ENCODE results near the gene KCNJ6. TPM values are rescaled to one million over a fixed set of nuclear protein-coding genes. Genes with fewer than 3 reads are reported as not detected.

Gene KCNJ6
- total and polyA plus RNA-seq, 9 of the 15 experiments (the other 6 are each of a cell fraction or from before 2014, with no cell fraction given): 0.06 to 0.21 (median 0.13) TPM; not detected in 1

DNA sequence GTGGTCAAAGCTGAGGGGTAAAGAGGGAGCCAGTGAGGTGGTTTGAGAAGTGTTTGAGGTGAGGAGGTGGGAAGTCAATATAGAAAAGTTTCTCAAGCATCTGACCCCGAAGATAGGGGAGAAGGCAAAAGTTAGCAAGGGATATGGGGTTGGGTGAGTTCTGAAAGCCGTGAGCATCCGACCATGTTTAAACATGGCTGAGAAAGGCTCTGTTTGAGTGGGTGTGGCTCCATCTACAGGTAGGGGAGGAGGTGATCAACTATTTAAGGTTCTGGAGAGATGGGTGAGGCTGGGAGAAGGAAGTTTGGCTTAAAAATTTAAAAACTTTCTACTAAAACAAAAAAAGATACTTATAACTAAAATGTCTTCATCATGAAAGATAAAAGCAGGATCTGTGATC is 273.8 kb downstream of the KCNJ6 start:
- Histone ChIP-seq H3K4me3 (no peak overlapping the region), H3K79me2 (ENCODE audit: control insufficient read depth, insufficient read depth, low read length) (no peaks in the 10 kb centered on the region), H3K9me3 (replicated peaks; ENCODE audit: control insufficient read depth, insufficient read depth, low read depth, low read length) (no peaks in the 10 kb centered on the region), H3K9ac (ENCODE audit: insufficient read depth in 1 of 2, low read depth in 2 of 2, low read length in 2 of 2) (no peak overlapping the region), H3K9me1 (ENCODE audit: control insufficient read depth, insufficient read depth, low read length) (no peaks in the 10 kb centered on the region), H3K36me3 (ENCODE audit: control insufficient read depth, insufficient read depth, low read length) (no peaks in the 10 kb centered on the region), H3K4me2 (ENCODE audit: insufficient read depth, low read length) (peak overlapping the region; percentile 56), H4K20me1 (replicated peaks; ENCODE audit: control insufficient read depth, insufficient read depth, low read length) (no peaks in the 10 kb centered on the region), H3K27me3 (ENCODE audit: control insufficient read depth in 2 of 2, insufficient read depth in 2 of 2, low read length in 2 of 2) (peaks cover 18 to 23% of the 10 kb centered on the region in 2 experiments), H2AFZ (ENCODE audit: low read depth, low read length) (peak overlapping the region; percentile 81), H3K4me1 (replicated peaks in 1 of 2; ENCODE audit: control insufficient read depth in 2 of 2, insufficient read depth in 2 of 2, low read length in 2 of 2) (peaks cover 4 to 5% of the 10 kb centered on the region in 2 experiments; a peak in 2 of 5 replicates), H3K27ac (ENCODE audit: extremely low read depth, low read depth, low read length) (no peak overlapping the region)
- DNase-seq (ENCODE audit: extremely low read depth in 1 of 4, low spot score in 3 of 4): peak; percentile 60 to 74 (median 67)
- BruUV-seq (replicated peaks): no TSS peak
- POLR2A ChIA-PET: interaction anchor here (1.1 kb wide), 1 partner anchor 187 kb away, joined by 3 read pairs; no protein-coding TSS in a partner anchor
- 0% methylated on average over 3 of the region's 3 CpGs for WGBS (ENCODE audit: insufficient coverage, low coverage, missing lambda C conversion rate)
- CTCF ChIA-PET (ENCODE audit: low intra/inter-chr PET ratio): interaction anchor here (0.6 to 0.7 kb wide), 3 partner anchors 17 to 145 kb away, joined by 3 read pairs; no protein-coding TSS in a partner anchor
- ATAC-seq: peak; percentile 95
- peak; percentile 80 for FAIRE-seq
- intact Hi-C loops (cut with micrococcal nuclease): loop anchor here (1.0 to 10.0 kb wide), 3 partner anchors 114 to 458 kb away; no protein-coding TSS in a partner anchor
- in situ Hi-C loops (cut with MboI): no loop called here
- no peak for TF ChIP-seq SMARCA4 (IDR thresholded peaks at IDR 0.05)
- TF ChIP-seq CREM (IDR thresholded peaks at IDR 0.05; ENCODE audit: low read depth): no peak
- no peak for TF ChIP-seq BRF1 (IDR thresholded peaks at IDR 0.05; ENCODE audit: borderline replicate concordance, extremely low read depth, insufficient read length)
- TF ChIP-seq, protein P1, sequence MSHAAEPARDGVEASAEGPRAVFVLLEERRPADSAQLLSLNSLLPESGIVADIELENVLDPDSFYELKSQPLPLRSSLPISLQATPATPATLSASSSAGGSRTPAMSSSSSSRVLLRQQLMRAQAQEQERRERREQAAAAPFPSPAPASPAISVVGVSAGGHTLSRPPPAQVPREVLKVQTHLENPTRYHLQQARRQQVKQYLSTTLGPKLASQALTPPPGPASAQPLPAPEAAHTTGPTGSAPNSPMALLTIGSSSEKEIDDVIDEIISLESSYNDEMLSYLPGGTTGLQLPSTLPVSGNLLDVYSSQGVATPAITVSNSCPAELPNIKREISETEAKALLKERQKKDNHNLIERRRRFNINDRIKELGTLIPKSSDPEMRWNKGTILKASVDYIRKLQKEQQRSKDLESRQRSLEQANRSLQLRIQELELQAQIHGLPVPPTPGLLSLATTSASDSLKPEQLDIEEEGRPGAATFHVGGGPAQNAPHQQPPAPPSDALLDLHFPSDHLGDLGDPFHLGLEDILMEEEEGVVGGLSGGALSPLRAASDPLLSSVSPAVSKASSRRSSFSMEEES (CRISPR knock-in tag; IDR thresholded peaks at IDR 0.05): no peak
- no peak for TF ChIP-seq ZNF586 (CRISPR knock-in tag; conservative IDR thresholded peaks at IDR 0.05)
- TF ChIP-seq, protein P2, sequence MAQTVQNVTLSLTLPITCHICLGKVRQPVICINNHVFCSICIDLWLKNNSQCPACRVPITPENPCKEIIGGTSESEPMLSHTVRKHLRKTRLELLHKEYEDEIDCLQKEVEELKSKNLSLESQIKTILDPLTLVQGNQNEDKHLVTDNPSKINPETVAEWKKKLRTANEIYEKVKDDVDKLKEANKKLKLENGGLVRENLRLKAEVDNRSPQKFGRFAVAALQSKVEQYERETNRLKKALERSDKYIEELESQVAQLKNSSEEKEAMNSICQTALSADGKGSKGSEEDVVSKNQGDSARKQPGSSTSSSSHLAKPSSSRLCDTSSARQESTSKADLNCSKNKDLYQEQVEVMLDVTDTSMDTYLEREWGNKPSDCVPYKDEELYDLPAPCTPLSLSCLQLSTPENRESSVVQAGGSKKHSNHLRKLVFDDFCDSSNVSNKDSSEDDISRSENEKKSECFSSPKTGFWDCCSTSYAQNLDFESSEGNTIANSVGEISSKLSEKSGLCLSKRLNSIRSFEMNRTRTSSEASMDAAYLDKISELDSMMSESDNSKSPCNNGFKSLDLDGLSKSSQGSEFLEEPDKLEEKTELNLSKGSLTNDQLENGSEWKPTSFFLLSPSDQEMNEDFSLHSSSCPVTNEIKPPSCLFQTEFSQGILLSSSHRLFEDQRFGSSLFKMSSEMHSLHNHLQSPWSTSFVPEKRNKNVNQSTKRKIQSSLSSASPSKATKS (CRISPR knock-in tag; IDR thresholded peaks at IDR 0.05): no peak
- TF ChIP-seq CEBPG (CRISPR knock-in tag; IDR thresholded peaks at IDR 0.05): no peak
- TF ChIP-seq CEBPG (tag; conservative IDR thresholded peaks at IDR 0.05 in 1 of 2, IDR thresholded peaks at IDR 0.05 in 1 of 2): no peak
- TF ChIP-seq ZFPM2 (CRISPR knock-in tag; IDR thresholded peaks at IDR 0.05): no peak
- no peak for TF ChIP-seq POLR2H (tag; IDR thresholded peaks at IDR 0.05; ENCODE audit: low read depth)
- TF ChIP-seq RBM22 (IDR thresholded peaks at IDR 0.05; ENCODE audit: low read depth, low read length, poor library complexity, severe bottlenecking): no peak
- no peak for TF ChIP-seq CEBPB (tag; IDR thresholded peaks at IDR 0.05)
- no peak for TF ChIP-seq ZNF133 (CRISPR knock-in tag; IDR thresholded peaks at IDR 0.05)
- TF ChIP-seq, protein P3, sequence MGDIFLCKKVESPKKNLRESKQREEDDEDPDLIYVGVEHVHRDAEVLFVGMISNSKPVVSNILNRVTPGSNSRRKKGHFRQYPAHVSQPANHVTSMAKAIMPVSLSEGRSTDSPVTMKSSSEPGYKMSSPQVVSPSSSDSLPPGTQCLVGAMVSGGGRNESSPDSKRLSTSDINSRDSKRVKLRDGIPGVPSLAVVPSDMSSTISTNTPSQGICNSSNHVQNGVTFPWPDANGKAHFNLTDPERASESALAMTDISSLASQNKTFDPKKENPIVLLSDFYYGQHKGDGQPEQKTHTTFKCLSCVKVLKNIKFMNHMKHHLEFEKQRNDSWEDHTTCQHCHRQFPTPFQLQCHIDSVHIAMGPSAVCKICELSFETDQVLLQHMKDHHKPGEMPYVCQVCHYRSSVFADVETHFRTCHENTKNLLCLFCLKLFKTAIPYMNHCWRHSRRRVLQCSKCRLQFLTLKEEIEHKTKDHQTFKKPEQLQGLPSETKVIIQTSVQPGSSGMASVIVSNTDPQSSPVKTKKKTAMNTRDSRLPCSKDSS (IDR thresholded peaks at IDR 0.05; ENCODE audit: low read depth, partially characterized antibody): no peak
- no peak for TF ChIP-seq RUNX1 (IDR thresholded peaks at IDR 0.05; ENCODE audit: low read depth)
- no peak for TF ChIP-seq HOXB6 (CRISPR knock-in tag; IDR thresholded peaks at IDR 0.05; ENCODE audit: borderline replicate concordance)
- no peak for TF ChIP-seq C11orf30 (IDR thresholded peaks at IDR 0.05; ENCODE audit: low read depth)
- TF ChIP-seq THRAP3 (IDR thresholded peaks at IDR 0.05; ENCODE audit: borderline replicate concordance): no peak
- no peak for TF ChIP-seq MYBL2 (IDR thresholded peaks at IDR 0.05; ENCODE audit: low read depth)
- no peak for TF ChIP-seq MYBL2 (CRISPR knock-in tag; IDR thresholded peaks at IDR 0.05; ENCODE audit: borderline replicate concordance)

All from K562 (cell line).